ENCODE results near the gene IQCF5.
A peak's percentile ranks its signal among the peaks of the same experiment; 100 is the strongest.
"Not testable (repeated sequence)": the region's sequence is repeated elsewhere in the genome, so short reads cannot be mapped to it uniquely, and the experiment has no call there.

IQCF5 gene

DNA sequence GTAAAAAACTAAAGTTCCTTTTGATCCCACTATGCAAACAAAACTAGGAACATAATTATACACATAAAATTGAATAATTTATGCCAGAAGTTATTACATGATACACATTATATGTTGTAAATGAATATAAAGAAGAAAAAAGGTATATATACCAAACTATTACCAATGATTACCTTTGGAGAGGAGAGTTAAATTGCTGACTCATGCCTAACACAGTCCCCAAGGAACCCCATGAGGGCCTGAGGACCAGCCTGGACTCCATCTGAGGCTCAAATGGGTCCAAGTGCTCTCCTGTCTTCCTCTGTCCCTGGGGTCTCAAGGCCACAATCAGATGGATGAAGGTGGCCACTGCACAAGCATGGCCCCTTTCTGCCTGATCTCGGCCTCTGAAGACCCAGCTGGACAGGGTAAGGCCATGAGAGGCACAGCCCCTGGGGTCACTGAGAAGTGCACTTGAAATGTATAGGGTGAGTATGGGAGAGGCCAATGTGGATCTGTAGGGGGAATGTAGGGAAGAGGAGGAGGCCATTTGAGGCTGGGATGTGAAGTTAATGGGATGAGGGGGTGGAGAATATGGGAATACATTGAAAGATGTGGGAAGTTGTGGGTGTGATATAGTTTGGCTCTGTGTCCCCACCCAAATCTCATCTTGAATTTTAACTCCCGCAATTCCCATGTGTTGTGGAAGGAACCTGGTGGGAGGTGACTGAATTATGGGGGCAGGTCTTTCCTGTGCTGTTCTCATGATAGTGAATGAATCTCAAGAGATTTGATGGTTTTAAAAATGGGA lies 28.8 kb upstream of the IQCF5 start:
- no peak for DNase-seq (ENCODE audit: low spot score)
- H2BK5ac ChIP-seq (ENCODE audit: low read length) = no peak overlapping the region
- no peaks in the 10 kb centered on the region for H3K36me3 ChIP-seq (replicated peaks in 1 of 2; ENCODE audit: control insufficient read depth in 2 of 2, insufficient read depth in 2 of 2, low read length in 2 of 2)
- peak overlapping the region; percentile 8 for H3K23ac ChIP-seq (ENCODE audit: low read depth, low read length, poor library complexity)
- no peak overlapping the region for H3K18ac ChIP-seq (ENCODE audit: low read length)
- no peaks in the 10 kb centered on the region for H3K27me3 ChIP-seq (ENCODE audit: control insufficient read depth in 3 of 3, insufficient read depth in 3 of 3, low read depth in 1 of 3, low read length in 3 of 3)
- peaks cover 0 to 4% of the 10 kb centered on the region in 2 donors for H3K9me3 ChIP-seq (replicated peaks in 1 of 2; ENCODE audit: control insufficient read depth in 2 of 2, insufficient read depth in 1 of 2, low read depth in 1 of 2, low read length in 2 of 2)
- H2BK120ac ChIP-seq (ENCODE audit: low read depth, low read length) = no peak overlapping the region
- H3K4me1 ChIP-seq (ENCODE audit: control insufficient read depth in 2 of 2, insufficient read depth in 1 of 2, low read depth in 1 of 2, low read length in 2 of 2) = no peaks in the 10 kb centered on the region
- H2BK12ac ChIP-seq (ENCODE audit: low read length) = no peak overlapping the region
- WGBS, 2 donors (ENCODE audit: extremely low coverage in 2 of 2, insufficient read length in 2 of 2, insufficient replicate concordance in 1 of 2) = no CpG with 5 or more reads among the region's 2 CpGs
- no peak overlapping the region for H3K27ac ChIP-seq (replicated peaks; ENCODE audit: low read length)
- H2BK15ac ChIP-seq (ENCODE audit: low read length) = no peak overlapping the region
- no peak overlapping the region for H3K14ac ChIP-seq (ENCODE audit: low read length)
- no peak overlapping the region for H2AFZ ChIP-seq (ENCODE audit: low read length)
- H3K4me3 ChIP-seq (ENCODE audit: low read length in 2 of 2) = peak overlapping the region in 1 of 2 donors; percentile 22
- no peak overlapping the region for H3K4me2 ChIP-seq (ENCODE audit: insufficient read depth, low read length, poor library complexity, severe bottlenecking)
- H2AK5ac ChIP-seq (ENCODE audit: low read depth, low read length) = no peak overlapping the region
- no peaks in the 10 kb centered on the region for H3K79me1 ChIP-seq (ENCODE audit: low read depth, low read length)
- H4K8ac ChIP-seq (ENCODE audit: low read depth, low read length) = no peak overlapping the region
- no peak overlapping the region for H4K91ac ChIP-seq (ENCODE audit: low read depth, low read length, poor library complexity)
- H3K4ac ChIP-seq (ENCODE audit: low read length) = no peak overlapping the region
- peak overlapping the region; percentile 64 for H3K9ac ChIP-seq (ENCODE audit: low read depth, low read length, poor library complexity)

DNA sequence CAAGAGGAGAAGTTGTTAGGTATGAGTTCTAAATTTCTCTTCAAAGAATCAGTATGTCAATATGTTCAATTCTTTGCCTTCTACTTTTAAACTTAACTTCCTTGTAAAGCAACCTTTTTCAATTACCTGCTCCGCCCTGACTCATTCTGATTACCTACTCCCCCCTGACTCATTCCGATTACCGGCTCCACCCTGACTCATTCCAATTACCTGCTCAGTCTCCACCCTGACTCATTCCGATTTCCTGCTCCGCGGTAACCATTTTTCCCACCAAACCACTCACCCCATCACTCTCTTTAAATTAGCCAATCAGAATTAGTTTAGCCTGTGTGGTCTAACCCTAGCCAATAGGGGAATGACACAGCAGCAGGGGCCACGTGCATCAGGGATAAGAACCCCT lies 27.0 kb upstream of the IQCF5 start:
- not testable (repeated sequence) for H2AK5ac ChIP-seq (ENCODE audit: low read depth, low read length); H3K4me3 ChIP-seq (ENCODE audit: low read length in 2 of 2); H3K4me2 ChIP-seq (ENCODE audit: insufficient read depth, low read length, poor library complexity, severe bottlenecking); H2BK120ac ChIP-seq (ENCODE audit: low read depth, low read length); H3K4me1 ChIP-seq (ENCODE audit: control insufficient read depth in 2 of 2, insufficient read depth in 1 of 2, low read depth in 1 of 2, low read length in 2 of 2); H2AFZ ChIP-seq (ENCODE audit: low read length); H3K9ac ChIP-seq (ENCODE audit: low read depth, low read length, poor library complexity); H2BK15ac ChIP-seq (ENCODE audit: low read length); H4K8ac ChIP-seq (ENCODE audit: low read depth, low read length); H3K18ac ChIP-seq (ENCODE audit: low read length); H3K36me3 ChIP-seq (replicated peaks in 1 of 2; ENCODE audit: control insufficient read depth in 2 of 2, insufficient read depth in 2 of 2, low read length in 2 of 2); H2BK5ac ChIP-seq (ENCODE audit: low read length); H3K79me1 ChIP-seq (ENCODE audit: low read depth, low read length); DNase-seq (ENCODE audit: low spot score); H3K4ac ChIP-seq (ENCODE audit: low read length); H3K23ac ChIP-seq (ENCODE audit: low read depth, low read length, poor library complexity); H3K27me3 ChIP-seq (ENCODE audit: control insufficient read depth in 3 of 3, insufficient read depth in 3 of 3, low read depth in 1 of 3, low read length in 3 of 3); H2BK12ac ChIP-seq (ENCODE audit: low read length); H3K9me3 ChIP-seq (replicated peaks in 1 of 2; ENCODE audit: control insufficient read depth in 2 of 2, insufficient read depth in 1 of 2, low read depth in 1 of 2, low read length in 2 of 2); H3K27ac ChIP-seq (replicated peaks; ENCODE audit: low read length); H4K91ac ChIP-seq (ENCODE audit: low read depth, low read length, poor library complexity); H3K14ac ChIP-seq (ENCODE audit: low read length)
- no CpG with 5 or more reads among the region's 7 CpGs for WGBS, 2 donors (ENCODE audit: extremely low coverage in 2 of 2, insufficient read length in 2 of 2, insufficient replicate concordance in 1 of 2)

DNA sequence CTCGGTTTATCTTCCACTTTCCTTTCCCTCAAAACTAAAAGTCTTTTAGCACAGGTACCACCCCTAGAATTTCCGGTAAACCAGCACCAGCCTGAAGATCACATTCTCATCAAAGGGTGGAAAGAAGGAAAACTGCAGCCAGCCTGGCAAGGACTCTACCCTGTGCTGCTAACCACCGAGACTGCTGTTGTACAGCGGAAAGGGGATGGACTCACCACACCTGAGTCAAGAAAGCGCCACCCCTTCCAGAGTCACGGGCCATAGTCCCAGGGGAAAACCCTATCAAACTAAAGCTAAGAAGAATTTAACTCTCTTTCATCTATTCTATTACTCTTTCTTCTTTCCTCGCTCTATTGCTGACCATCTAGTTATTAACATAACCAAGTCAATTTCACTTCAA lies 24.6 kb upstream of the IQCF5 start:
- not testable (repeated sequence) for H3K9ac ChIP-seq (ENCODE audit: low read depth, low read length, poor library complexity); H4K91ac ChIP-seq (ENCODE audit: low read depth, low read length, poor library complexity); H3K4ac ChIP-seq (ENCODE audit: low read length); H3K27me3 ChIP-seq (ENCODE audit: control insufficient read depth in 3 of 3, insufficient read depth in 3 of 3, low read depth in 1 of 3, low read length in 3 of 3); H3K79me1 ChIP-seq (ENCODE audit: low read depth, low read length); H3K18ac ChIP-seq (ENCODE audit: low read length); H4K8ac ChIP-seq (ENCODE audit: low read depth, low read length); H2AK5ac ChIP-seq (ENCODE audit: low read depth, low read length); H3K23ac ChIP-seq (ENCODE audit: low read depth, low read length, poor library complexity); H3K4me2 ChIP-seq (ENCODE audit: insufficient read depth, low read length, poor library complexity, severe bottlenecking); DNase-seq (ENCODE audit: low spot score); H3K4me1 ChIP-seq (ENCODE audit: control insufficient read depth in 2 of 2, insufficient read depth in 1 of 2, low read depth in 1 of 2, low read length in 2 of 2); H3K9me3 ChIP-seq (replicated peaks in 1 of 2; ENCODE audit: control insufficient read depth in 2 of 2, insufficient read depth in 1 of 2, low read depth in 1 of 2, low read length in 2 of 2); H2BK15ac ChIP-seq (ENCODE audit: low read length); H2BK12ac ChIP-seq (ENCODE audit: low read length); H3K14ac ChIP-seq (ENCODE audit: low read length); H3K36me3 ChIP-seq (replicated peaks in 1 of 2; ENCODE audit: control insufficient read depth in 2 of 2, insufficient read depth in 2 of 2, low read length in 2 of 2); H2AFZ ChIP-seq (ENCODE audit: low read length); H2BK120ac ChIP-seq (ENCODE audit: low read depth, low read length); H2BK5ac ChIP-seq (ENCODE audit: low read length); H3K4me3 ChIP-seq (ENCODE audit: low read length in 2 of 2); H3K27ac ChIP-seq (replicated peaks; ENCODE audit: low read length)
- WGBS, 2 donors (ENCODE audit: extremely low coverage in 2 of 2, insufficient read length in 2 of 2, insufficient replicate concordance in 1 of 2) = no CpG with 5 or more reads among the region's 7 CpGs

DNA sequence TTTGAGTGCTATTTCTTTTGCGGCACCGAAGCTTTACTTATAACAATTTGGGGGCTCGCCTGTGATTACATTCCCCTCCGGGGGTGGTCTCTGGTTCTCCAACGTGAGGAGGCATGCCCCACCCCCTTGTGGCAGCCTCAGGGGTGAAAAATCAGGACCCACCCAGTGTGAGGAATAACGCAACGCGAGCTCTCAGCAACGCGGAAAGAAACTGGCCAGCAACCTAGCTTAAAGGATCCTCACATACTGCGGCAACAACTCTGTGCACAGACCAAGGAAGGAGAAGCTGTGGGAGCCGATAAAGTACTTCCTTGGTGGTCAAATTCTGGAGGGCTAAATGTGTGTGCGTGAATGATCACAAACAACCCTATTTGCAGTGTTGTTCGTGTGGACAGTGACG lies 22.0 kb upstream of the IQCF5 start:
- Histone ChIP-seq H2BK12ac (ENCODE audit: low read length) (no peak overlapping the region), H4K8ac (ENCODE audit: low read depth, low read length) (no peak overlapping the region), H3K23ac (ENCODE audit: low read depth, low read length, poor library complexity) (no peak overlapping the region), H4K91ac (ENCODE audit: low read depth, low read length, poor library complexity) (no peak overlapping the region), H2AFZ (ENCODE audit: low read length) (no peak overlapping the region), H3K4ac (ENCODE audit: low read length) (no peak overlapping the region), H2AK5ac (ENCODE audit: low read depth, low read length) (no peak overlapping the region), H2BK15ac (ENCODE audit: low read length) (no peak overlapping the region), H3K4me1 (ENCODE audit: control insufficient read depth in 2 of 2, insufficient read depth in 1 of 2, low read depth in 1 of 2, low read length in 2 of 2) (peaks cover 0 to 3% of the 10 kb centered on the region in 2 donors), H3K9me3 (replicated peaks in 1 of 2; ENCODE audit: control insufficient read depth in 2 of 2, insufficient read depth in 1 of 2, low read depth in 1 of 2, low read length in 2 of 2) (no peaks in the 10 kb centered on the region), H3K79me1 (ENCODE audit: low read depth, low read length) (no peaks in the 10 kb centered on the region), H3K18ac (ENCODE audit: low read length) (no peak overlapping the region), H2BK120ac (ENCODE audit: low read depth, low read length) (no peak overlapping the region), H3K9ac (ENCODE audit: low read depth, low read length, poor library complexity) (no peak overlapping the region), H3K4me3 (ENCODE audit: low read length in 2 of 2) (no peak overlapping the region), H3K36me3 (replicated peaks in 1 of 2; ENCODE audit: control insufficient read depth in 2 of 2, insufficient read depth in 2 of 2, low read length in 2 of 2) (no peaks in the 10 kb centered on the region), H3K27ac (replicated peaks; ENCODE audit: low read length) (no peak overlapping the region), H3K27me3 (ENCODE audit: control insufficient read depth in 3 of 3, insufficient read depth in 3 of 3, low read depth in 1 of 3, low read length in 3 of 3) (no peaks in the 10 kb centered on the region), H3K14ac (ENCODE audit: low read length) (no peak overlapping the region), H3K4me2 (ENCODE audit: insufficient read depth, low read length, poor library complexity, severe bottlenecking) (no peak overlapping the region), H2BK5ac (ENCODE audit: low read length) (no peak overlapping the region)
- WGBS, 2 donors (ENCODE audit: extremely low coverage in 2 of 2, insufficient read length in 2 of 2, insufficient replicate concordance in 1 of 2) = no CpG with 5 or more reads among the region's 15 CpGs
- no peak for DNase-seq (ENCODE audit: low spot score)

Data from neuronal stem cell (in vitro differentiated cells).